ENCODE measurements around the gene PIP4P1.

PIP4P1 gene

DNA sequence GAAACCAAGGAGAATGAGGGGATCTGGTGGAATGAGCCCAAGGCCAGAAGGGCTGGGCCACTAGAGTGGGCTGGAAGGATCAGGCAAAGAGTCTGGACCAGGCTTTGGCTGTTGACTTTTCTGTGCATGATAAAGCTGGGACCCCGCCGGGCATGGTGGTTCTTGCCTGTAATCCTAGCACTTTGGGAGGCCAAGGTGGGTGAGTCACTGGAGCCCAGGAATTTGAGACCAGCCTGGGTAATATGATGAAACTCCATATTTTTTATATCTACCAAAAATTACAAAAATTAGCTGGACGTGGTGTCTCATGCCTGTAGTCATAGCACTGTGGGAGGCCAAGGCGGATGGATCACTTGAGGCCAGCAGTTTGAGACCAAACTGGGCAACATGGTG, 24.9 kb downstream of the PIP4P1 start:
- H3K27me3 Mint-ChIP-seq: no peaks in the 10 kb centered on the region
- H3K27ac Mint-ChIP-seq: no peak overlapping the region
- peaks cover 39 to 58% of the 10 kb centered on the region in 2 donors for H3K4me1 Mint-ChIP-seq
- no peak for DNase-seq
- H3K9me3 Mint-ChIP-seq: peaks cover 0 to 10% of the 10 kb centered on the region in 2 donors
- H3K36me3 Mint-ChIP-seq: peaks cover 2 to 14% of the 10 kb centered on the region in 2 donors
- ATAC-seq (replicated peaks): no peak
- H3K4me3 Mint-ChIP-seq: no peak overlapping the region

DNA sequence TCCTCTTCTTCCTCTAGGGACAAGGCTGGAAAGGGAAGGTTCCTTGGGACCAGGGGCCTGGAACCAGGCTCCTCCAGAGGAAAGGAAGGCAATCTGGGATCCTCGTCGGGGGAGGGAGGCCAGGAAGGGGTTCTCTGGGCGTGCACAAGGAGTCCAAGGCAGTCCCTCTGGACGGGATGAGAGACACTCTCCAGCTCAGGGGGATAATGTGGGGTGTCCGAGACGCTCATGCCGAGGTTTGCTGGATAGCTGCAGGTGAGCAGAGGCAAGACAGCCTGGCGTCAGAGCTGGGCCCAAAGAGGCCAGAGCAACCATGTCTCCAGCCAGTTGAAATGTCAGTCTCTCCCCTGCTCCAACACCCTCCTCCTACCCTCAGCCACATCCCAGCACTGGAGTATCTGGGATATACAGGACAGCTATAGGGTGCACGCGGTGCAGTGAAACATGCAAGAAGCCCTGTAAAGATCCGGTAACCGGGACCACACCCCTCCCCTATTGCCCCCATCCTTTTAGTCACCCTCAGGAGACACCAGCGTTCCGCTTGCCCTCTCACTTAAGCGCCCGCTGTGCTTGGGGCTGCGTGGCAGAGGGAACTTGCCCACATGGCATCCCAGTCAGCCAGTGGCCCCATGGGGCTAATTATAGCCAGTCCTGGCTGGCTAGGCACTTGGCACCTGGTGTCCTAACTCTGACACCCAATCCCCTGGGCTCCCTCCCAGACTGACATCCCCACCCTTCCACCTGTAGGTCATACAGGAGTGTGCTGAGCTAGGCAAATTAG, 25.5 kb downstream of the PIP4P1 start, which contains the start of gene KLHL33:
Gene KLHL33 (minus strand): TSS at position 585 of the 781 bp plus-strand sequence. CDS start 355 bp downstream, at position 230.
- H3K9me3 Mint-ChIP-seq: peaks cover 0 to 10% of the 10 kb centered on the region in 2 donors
- peak within 1 kb of the TSS in 1 of 2 donors; percentile 6 for H3K4me3 Mint-ChIP-seq
- ATAC-seq (replicated peaks) (no peak), DNase-seq (no peak)
- peaks cover 38 to 57% of the 10 kb centered on the region in 2 donors for H3K4me1 Mint-ChIP-seq
- H3K36me3 Mint-ChIP-seq: peaks cover 2 to 11% of the 10 kb centered on the region in 2 donors
- no peaks in the 10 kb centered on the region for H3K27me3 Mint-ChIP-seq
- H3K27ac Mint-ChIP-seq: peak within 1 kb of the TSS; percentile 57

DNA sequence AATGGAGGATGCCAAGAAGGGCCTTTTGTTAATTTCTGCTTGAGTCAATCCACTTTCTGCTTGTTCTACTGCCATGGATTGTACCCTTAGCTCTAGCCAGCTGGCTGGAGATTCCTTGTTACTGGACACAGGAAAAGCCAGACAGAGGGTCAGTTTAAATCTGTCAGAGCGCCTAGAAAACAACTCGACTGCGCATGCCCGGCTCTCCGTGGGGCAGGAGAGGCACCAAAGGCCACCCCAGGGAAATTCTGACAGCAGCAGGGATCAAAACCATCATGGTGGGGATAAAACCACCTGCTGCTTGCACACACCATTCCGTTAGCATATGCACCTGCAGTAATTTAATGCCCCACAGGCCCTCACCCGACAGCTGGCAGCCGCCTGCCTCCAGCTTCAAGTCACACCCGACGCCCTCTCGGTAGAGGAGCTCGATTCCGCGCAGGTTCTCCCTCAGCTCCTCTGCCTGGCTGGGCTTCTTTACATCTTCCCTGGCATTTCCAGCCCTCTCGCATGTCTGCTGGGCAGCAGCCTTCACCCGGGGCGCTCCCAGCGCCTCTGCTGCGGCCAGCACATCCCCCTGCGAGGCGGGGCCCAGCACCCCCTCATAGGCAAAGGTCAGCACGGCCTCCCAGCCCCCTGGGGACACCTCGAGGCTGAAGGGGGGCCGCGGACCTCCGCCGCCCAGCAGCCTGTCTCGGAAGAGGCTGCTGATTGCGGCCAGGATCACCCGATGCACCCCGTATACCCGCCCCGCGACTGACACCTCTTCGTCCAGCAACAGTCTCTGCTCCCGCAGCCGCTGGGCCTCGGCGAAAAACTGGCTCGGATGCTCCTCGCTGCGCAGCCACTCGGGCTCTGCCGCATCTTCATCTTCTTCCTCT, 26.3 kb downstream of the PIP4P1 start:
- no peaks in the 10 kb centered on the region for H3K27me3 Mint-ChIP-seq
- ATAC-seq (replicated peaks) (no peak), DNase-seq (no peak)
- peaks cover 0 to 6% of the 10 kb centered on the region in 2 donors for H3K9me3 Mint-ChIP-seq
- H3K4me1 Mint-ChIP-seq: peaks cover 35 to 57% of the 10 kb centered on the region in 2 donors
- H3K27ac Mint-ChIP-seq: peak overlapping the region; percentile 57
- peaks cover 5 to 6% of the 10 kb centered on the region in 2 donors for H3K36me3 Mint-ChIP-seq
- peak overlapping the region in 1 of 2 donors; percentile 6 for H3K4me3 Mint-ChIP-seq

DNA sequence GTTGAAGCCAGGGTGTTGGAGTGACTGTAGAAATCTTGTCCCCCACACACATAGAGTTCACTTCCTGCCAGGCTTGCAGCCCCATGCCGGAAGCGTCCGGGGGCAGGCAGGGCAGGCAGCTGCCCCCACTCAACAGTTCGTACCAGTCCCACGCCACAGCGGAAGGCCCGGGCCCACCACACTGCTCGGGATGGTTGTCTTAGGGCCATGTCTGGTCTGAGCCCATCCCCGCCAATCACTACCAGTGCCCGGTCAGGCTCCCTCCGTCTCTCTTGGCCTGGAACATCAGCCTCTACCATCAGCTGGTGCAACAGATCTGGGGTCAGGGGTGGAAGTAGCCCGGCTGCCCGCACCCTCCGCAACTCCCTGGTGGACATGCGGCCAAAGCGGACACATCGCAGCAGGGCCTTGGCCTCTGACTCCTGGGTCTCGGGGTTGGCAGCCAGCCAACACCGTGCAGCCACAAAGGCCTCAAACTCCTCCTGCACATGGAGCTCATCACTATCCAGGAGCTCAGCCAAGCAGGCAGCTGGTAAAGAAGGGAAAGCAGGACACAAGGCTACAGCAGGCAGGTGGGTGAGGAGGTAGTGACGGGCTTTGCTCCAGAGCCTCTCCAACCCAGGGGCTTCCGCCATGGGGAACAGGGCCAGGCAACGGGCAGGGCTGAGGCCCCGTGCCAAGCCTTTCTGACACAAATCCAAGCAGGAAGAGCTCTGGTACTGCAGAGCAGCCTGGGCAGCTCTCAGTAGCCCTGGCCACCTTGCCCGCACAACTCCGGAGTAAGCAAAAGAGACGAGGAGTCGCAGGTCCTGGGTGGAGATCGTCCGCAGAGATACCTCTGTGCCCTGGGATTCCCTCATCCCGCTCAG, 31.2 kb downstream of the PIP4P1 start:
- no peak for ATAC-seq (replicated peaks)
- H3K27me3 Mint-ChIP-seq: no peaks in the 10 kb centered on the region
- DNase-seq: no peak
- peaks cover 3% of the 10 kb centered on the region in 2 donors for H3K9me3 Mint-ChIP-seq
- H3K36me3 Mint-ChIP-seq: peaks cover 0 to 5% of the 10 kb centered on the region in 2 donors
- peak overlapping the region; percentile 91 for H3K27ac Mint-ChIP-seq
- H3K4me3 Mint-ChIP-seq: peak overlapping the region in 1 of 2 donors; percentile 58
- H3K4me1 Mint-ChIP-seq: peaks cover 43 to 52% of the 10 kb centered on the region in 2 donors

DNA sequence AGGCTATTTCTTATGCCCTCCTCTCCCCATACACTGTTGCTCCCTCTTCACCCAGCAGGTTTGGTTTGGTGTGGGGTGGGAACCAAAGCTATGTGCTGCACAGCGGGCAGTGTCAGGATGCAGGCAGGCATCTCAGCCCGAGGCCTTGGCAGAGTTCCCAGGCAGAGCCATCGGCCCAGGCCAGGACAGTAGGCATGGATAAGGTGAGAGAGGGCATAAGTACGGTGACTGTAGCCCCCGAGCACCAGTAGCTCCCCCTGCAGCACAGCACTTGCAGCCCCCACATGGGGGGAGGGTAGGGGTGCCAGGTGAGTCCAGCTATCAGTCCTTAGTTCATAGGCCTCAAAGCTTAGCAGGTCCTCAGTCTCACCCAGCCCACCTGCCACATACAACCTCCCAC, 32.4 kb downstream of the PIP4P1 start:
- H3K4me1 Mint-ChIP-seq: peaks cover 46 to 56% of the 10 kb centered on the region in 2 donors
- H3K4me3 Mint-ChIP-seq: peak overlapping the region; percentile 47 to 80
- peaks cover 0 to 5% of the 10 kb centered on the region in 2 donors for H3K36me3 Mint-ChIP-seq

DNA sequence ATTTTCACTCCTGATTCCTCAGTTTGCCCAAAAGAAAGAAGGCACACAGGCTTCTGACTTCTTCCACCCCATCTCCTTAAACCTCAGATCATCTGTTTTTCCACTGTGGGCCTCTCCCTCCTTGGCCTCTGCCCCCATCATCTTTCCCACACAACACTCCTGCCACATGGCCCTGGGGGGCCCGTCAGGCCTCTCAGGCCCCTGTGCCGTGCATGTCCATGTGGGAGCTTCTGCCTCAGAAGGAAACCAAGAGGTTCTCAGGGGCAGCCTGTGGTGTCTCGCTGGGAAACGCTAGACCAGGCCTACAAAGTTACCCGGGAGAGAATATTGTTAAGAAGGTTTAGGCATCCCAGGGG, 33.2 kb downstream of the PIP4P1 start:
- ATAC-seq (replicated peaks) (peak; percentile 49 to 54), DNase-seq (no peak)
- peaks cover 46 to 56% of the 10 kb centered on the region in 2 donors for H3K4me1 Mint-ChIP-seq
- H3K4me3 Mint-ChIP-seq: peak overlapping the region; percentile 47 to 80
- peaks cover 3% of the 10 kb centered on the region in 2 donors for H3K9me3 Mint-ChIP-seq
- H3K27me3 Mint-ChIP-seq: no peaks in the 10 kb centered on the region
- H3K36me3 Mint-ChIP-seq: peaks cover 0 to 5% of the 10 kb centered on the region in 2 donors
- H3K27ac Mint-ChIP-seq: peak overlapping the region; percentile 94

More for the DNA sequence above, 32.4 kb downstream of the PIP4P1 start:
- H3K27me3 Mint-ChIP-seq: no peaks in the 10 kb centered on the region
- H3K27ac Mint-ChIP-seq: peak overlapping the region; percentile 94
- no peak for DNase-seq
- peak in 1 of 2 donors; percentile 9 for ATAC-seq (replicated peaks)
- peaks cover 3% of the 10 kb centered on the region in 2 donors for H3K9me3 Mint-ChIP-seq

DNA sequence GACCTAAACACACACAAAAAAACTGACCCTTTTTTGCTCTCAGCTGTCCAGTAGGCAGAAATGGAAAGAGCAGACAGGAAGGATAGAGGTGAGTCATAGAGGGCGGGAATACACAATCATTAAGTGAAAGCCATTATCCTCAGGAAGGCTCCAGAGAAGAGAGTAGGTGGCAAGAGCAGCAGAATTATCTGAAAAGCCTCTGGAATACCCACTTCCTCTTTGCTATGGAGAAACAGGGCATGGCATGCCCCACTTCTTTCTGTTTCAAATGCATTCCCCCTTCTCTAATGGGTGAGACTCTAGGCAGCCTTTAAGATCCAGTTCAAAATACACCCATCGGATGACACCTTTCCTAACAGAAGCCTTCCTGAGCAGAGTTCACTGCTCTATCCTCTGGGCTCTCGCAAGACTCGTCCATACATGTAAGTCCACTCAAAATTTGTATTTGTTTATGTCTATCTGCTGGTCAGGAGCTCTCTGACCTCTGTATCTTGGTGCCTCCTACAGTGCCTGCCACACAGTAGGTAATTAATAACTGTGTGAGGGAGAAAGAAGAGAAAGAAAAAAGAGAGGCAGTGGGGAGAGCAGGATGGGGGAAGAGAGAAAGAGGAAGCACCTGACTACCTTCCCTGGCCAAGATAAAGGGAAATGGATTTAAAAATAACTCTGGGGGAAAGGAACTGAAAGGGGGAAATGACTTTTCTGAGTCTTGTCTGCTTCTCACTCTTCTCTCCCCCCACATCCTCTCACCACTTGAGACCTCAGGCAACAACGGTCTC, 33.8 kb downstream of the PIP4P1 start:
- Mint-ChIP-seq H3K27ac (peak overlapping the region; percentile 94), H3K9me3 (peaks cover 3% of the 10 kb centered on the region in 2 donors), H3K27me3 (no peaks in the 10 kb centered on the region), H3K36me3 (peaks cover 0 to 5% of the 10 kb centered on the region in 2 donors), H3K4me3 (peak overlapping the region; percentile 47 to 80), H3K4me1 (peaks cover 46 to 56% of the 10 kb centered on the region in 2 donors)
- ATAC-seq (replicated peaks) (peak; percentile 87 to 89), DNase-seq (peak; percentile 38)

DNA sequence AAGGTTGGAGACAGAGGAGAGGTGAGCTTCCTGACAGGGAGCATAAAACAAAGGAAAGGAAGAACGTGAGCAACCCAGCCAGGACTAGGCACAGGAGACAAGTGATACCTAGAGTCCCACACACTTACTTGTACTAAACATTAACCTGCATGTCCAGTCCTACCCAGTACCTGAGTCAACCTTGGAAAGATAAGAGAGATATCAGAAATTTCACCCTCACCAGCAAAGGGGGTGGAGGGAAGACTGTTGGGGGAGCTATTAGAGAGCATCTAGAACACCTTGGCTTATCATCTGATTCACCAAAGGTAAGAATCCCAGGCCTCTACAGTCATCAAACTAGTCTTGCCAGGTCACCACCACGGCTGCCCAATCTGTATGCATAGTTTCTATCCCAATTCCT, 36.4 kb downstream of the PIP4P1 start:
- H3K27me3 Mint-ChIP-seq: no peaks in the 10 kb centered on the region
- no peak for DNase-seq
- peaks cover 0 to 1% of the 10 kb centered on the region in 2 donors for H3K36me3 Mint-ChIP-seq
- H3K27ac Mint-ChIP-seq: no peak overlapping the region
- H3K9me3 Mint-ChIP-seq: peaks cover 3% of the 10 kb centered on the region in 2 donors
- peaks cover 39 to 44% of the 10 kb centered on the region in 2 donors for H3K4me1 Mint-ChIP-seq
- H3K4me3 Mint-ChIP-seq: no peak overlapping the region
- ATAC-seq (replicated peaks): no peak

DNA sequence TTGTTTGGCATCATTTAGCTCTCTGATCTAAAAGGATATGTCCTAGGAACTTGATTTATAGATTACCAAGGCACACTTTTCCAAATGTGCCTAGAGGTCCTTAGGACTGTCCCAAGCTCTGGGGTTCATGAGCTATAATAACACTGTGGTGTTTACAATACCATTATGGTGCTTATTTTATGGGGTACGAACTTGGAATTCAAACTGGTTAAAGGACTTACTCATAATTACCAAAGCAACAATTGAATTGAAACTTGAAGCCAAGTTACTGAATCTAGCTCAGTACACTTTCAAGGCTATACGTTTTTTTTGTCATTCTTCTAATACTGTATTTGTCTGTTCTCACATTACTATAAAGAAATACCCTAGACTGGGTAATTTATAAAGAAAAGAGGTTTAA, 38.3 kb downstream of the PIP4P1 start:
- no peaks in the 10 kb centered on the region for H3K27me3 Mint-ChIP-seq
- DNase-seq (no peak), ATAC-seq (replicated peaks) (no peak)
- no peak overlapping the region for H3K4me3 Mint-ChIP-seq
- H3K9me3 Mint-ChIP-seq: no peaks in the 10 kb centered on the region
- H3K4me1 Mint-ChIP-seq: peaks cover 27 to 41% of the 10 kb centered on the region in 2 donors
- H3K27ac Mint-ChIP-seq: no peak overlapping the region
- H3K36me3 Mint-ChIP-seq: no peaks in the 10 kb centered on the region

DNA sequence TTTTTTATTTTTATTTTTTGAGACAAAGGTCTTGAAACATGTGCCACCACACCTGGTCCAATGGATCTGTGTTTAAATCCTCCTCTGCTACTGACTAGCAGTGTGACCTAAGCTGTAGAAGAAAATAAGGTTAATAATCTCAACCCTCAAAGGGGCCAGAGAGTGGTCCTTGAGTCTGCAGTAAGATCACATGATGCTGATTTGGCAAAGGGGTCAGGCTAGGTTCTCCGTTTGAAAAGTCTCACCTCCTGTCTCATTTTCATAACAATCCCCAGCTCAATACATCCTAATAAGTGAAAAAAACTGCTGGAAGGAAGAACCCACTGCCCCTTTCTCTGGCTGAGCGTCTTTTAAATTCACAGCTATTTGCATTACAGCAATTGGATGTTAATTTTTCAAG, 40.0 kb downstream of the PIP4P1 start:
- Mint-ChIP-seq H3K4me1 (peaks cover 19 to 33% of the 10 kb centered on the region in 2 donors), H3K27me3 (no peaks in the 10 kb centered on the region), H3K27ac (no peak overlapping the region), H3K4me3 (no peak overlapping the region), H3K9me3 (no peaks in the 10 kb centered on the region), H3K36me3 (no peaks in the 10 kb centered on the region)
- ATAC-seq (replicated peaks) (no peak), DNase-seq (no peak)

DNA sequence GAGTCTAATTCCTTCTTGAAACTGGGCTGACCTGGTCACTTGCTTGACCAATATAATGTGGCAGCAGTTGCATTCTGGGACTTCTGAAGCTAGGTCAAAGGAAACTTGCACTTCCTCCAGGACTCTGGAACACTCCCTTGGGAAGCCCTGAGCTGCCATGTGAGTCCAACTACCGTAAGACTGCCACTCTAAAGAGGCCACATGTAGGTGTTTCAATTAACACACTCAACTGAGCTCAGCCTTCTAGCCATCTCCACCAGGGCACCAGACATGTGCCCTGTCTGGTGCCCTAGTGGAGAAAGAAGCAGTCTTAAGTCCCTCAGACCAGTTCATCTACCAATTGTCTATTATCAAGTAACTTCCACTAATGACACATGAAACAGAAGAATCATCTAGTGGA, 41.8 kb downstream of the PIP4P1 start:
- H3K27me3 Mint-ChIP-seq: no peaks in the 10 kb centered on the region
- peak overlapping the region; percentile 51 for H3K27ac Mint-ChIP-seq
- H3K4me3 Mint-ChIP-seq: no peak overlapping the region
- ATAC-seq (replicated peaks): peak; percentile 49 to 64
- H3K36me3 Mint-ChIP-seq: no peaks in the 10 kb centered on the region
- DNase-seq: no peak
- H3K9me3 Mint-ChIP-seq: no peaks in the 10 kb centered on the region
- peaks cover 15 to 32% of the 10 kb centered on the region in 2 donors for H3K4me1 Mint-ChIP-seq

DNA sequence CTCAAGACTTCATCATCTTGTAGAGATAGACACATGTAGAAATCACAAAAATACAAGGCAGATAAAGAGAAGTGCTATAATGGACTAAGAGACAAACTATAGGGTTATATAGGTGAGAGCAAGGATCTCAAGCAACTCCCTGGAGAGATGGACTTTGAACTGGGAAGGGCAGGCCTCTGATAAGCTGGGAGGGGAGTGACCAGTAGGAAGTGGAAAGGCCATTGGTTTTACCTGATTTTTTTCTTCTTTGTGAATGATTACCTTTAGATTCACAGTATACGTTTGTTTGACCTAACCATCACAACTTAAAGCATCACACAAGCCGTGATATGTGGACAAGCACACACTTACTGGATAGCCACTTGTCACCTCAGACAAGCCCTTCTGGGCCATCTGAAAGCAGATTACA, 42.7 kb downstream of the PIP4P1 start:
- no peak for ATAC-seq (replicated peaks)
- no peaks in the 10 kb centered on the region for H3K27me3 Mint-ChIP-seq
- no peaks in the 10 kb centered on the region for H3K9me3 Mint-ChIP-seq
- no peak overlapping the region for H3K27ac Mint-ChIP-seq
- no peak for DNase-seq
- H3K4me1 Mint-ChIP-seq: peaks cover 16 to 40% of the 10 kb centered on the region in 2 donors
- no peak overlapping the region for H3K4me3 Mint-ChIP-seq
- no peaks in the 10 kb centered on the region for H3K36me3 Mint-ChIP-seq
